ENCODE measurements around the gene DNAH2. TPM values are rescaled to one million over a fixed set of nuclear protein-coding genes. Genes with fewer than 3 reads are reported as not detected.

The DNAH2 gene
- total RNA-seq, 1 donor from 2014 or later = 0.04 TPM

DNA sequence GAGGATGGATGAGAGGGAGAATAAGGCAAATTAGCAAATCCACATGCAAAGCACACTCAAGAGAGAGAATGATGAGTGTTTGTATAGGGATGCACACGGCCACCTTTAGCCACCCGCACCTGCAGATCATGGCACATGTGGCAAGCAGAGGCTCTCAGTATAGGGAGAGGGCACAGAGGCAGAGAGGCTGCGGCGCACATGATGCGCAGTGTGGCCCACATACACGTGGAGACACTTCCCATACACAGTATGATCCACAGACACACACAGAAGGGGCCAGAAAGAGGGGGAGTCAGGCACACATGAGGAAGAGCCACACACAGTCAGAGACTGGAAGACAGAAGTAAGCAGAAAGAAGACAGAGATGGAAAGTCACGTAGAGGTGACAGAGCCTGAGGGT lies 164.5 kb downstream of the DNAH2 start:
- DNase-seq (ENCODE audit: low read depth) = no peak
- Histone ChIP-seq H3K36me3 (ENCODE audit: control insufficient read depth, insufficient read depth, low read length) (no peaks in the 10 kb centered on the region), H3K4me3 (ENCODE audit: low read depth, low read length) (no peak overlapping the region), H3K27me3 (ENCODE audit: control insufficient read depth, insufficient read depth, low read length) (no peaks in the 10 kb centered on the region)
- TF ChIP-seq, protein P1, sequence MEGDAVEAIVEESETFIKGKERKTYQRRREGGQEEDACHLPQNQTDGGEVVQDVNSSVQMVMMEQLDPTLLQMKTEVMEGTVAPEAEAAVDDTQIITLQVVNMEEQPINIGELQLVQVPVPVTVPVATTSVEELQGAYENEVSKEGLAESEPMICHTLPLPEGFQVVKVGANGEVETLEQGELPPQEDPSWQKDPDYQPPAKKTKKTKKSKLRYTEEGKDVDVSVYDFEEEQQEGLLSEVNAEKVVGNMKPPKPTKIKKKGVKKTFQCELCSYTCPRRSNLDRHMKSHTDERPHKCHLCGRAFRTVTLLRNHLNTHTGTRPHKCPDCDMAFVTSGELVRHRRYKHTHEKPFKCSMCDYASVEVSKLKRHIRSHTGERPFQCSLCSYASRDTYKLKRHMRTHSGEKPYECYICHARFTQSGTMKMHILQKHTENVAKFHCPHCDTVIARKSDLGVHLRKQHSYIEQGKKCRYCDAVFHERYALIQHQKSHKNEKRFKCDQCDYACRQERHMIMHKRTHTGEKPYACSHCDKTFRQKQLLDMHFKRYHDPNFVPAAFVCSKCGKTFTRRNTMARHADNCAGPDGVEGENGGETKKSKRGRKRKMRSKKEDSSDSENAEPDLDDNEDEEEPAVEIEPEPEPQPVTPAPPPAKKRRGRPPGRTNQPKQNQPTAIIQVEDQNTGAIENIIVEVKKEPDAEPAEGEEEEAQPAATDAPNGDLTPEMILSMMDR (IDR thresholded peaks at IDR 0.05; ENCODE audit: insufficient read depth, low read length, poor library complexity, severe bottlenecking) = no peak

DNA sequence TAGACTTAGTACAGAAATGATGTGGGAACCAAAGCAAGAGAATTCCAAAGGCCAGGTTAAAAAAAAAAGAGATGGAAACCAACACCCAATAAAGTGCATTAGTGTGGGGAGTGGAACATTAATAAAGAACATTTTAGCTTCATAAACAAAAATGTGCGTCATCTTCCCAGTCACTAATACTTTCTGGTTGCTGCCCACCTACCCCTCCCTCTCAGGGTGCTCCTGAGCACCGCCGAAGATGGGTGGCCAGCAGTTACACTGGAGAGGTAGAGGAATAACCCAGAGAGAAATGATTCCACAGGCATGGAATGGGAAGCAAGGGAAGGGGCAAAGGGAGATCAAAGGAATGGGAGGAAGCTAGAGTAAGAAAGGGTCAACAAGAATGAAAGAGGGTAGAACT lies 165.1 kb downstream of the DNAH2 start:
- Histone ChIP-seq H3K27me3 (ENCODE audit: control insufficient read depth, insufficient read depth, low read length) (no peaks in the 10 kb centered on the region), H3K4me3 (ENCODE audit: low read depth, low read length) (no peak overlapping the region), H3K36me3 (ENCODE audit: control insufficient read depth, insufficient read depth, low read length) (no peaks in the 10 kb centered on the region)
- TF ChIP-seq, protein P1 (IDR thresholded peaks at IDR 0.05; ENCODE audit: insufficient read depth, low read length, poor library complexity, severe bottlenecking) = no peak
- DNase-seq (ENCODE audit: low read depth) = no peak

Other genes starting within 250 kb of the DNAH2 start
- 26.3 and 28.3 TPM in 2 replicates for gene ZBTB4, start 238.1 kb upstream of the DNAH2 start, total RNA-seq
- not detected in 2 replicates for gene SLC35G6, start 236.3 kb upstream of the DNAH2 start, total RNA-seq
- 56.9 and 57.8 TPM in 2 replicates for gene POLR2A, start 233.4 kb upstream of the DNAH2 start, total RNA-seq
- 9.0 and 9.4 TPM in 2 replicates for gene TNFSF12, start 168.7 kb upstream of the DNAH2 start, total RNA-seq
- 13.5 and 14.3 TPM in 2 replicates for gene TNFSF13, start 159.0 kb upstream of the DNAH2 start, total RNA-seq
- 107 and 109 TPM in 2 replicates for gene SENP3, start 155.8 kb upstream of the DNAH2 start, total RNA-seq
- gene CD68, start 138.1 kb upstream of the DNAH2 start, total RNA-seq = 7.4 and 8.7 TPM in 2 replicates
- 161 and 187 TPM in 2 replicates for gene MPDU1, start 133.9 kb upstream of the DNAH2 start, total RNA-seq
- gene SOX15, start 127.7 kb upstream of the DNAH2 start, total RNA-seq = 1.8 and 3.4 TPM in 2 replicates
- gene FXR2, start 102.8 kb upstream of the DNAH2 start, total RNA-seq = 43.0 and 45.7 TPM in 2 replicates
- gene SAT2, start 89.9 kb upstream of the DNAH2 start, total RNA-seq = 61.6 and 76.0 TPM in 2 replicates
- gene SHBG, start 87.6 kb upstream of the DNAH2 start, total RNA-seq = 0.79 TPM in 1 of 2 replicates, not detected in the other
- gene ATP1B2, start 66.8 kb upstream of the DNAH2 start, total RNA-seq = not detected in 2 replicates
- 154 and 168 TPM in 2 replicates for gene TP53, start 30.3 kb upstream of the DNAH2 start, total RNA-seq
- 13.3 and 14.9 TPM in 2 replicates for gene WRAP53, start 29.3 kb upstream of the DNAH2 start, total RNA-seq
- gene EFNB3, start 12.5 kb upstream of the DNAH2 start, total RNA-seq = 4.7 and 5.5 TPM in 2 replicates
- 15.6 and 20.4 TPM in 2 replicates for gene KDM6B, start 116.5 kb downstream of the DNAH2 start, total RNA-seq
- gene TMEM88, start 137.3 kb downstream of the DNAH2 start, total RNA-seq = 3.5 and 4.3 TPM in 2 replicates
- 50.5 and 51.0 TPM in 2 replicates for gene NAA38, start 139.8 kb downstream of the DNAH2 start, total RNA-seq
- gene CYB5D1, start 140.3 kb downstream of the DNAH2 start, total RNA-seq = 5.3 and 7.4 TPM in 2 replicates
- gene CHD3, start 171.0 kb downstream of the DNAH2 start, total RNA-seq = 36.2 and 42.4 TPM in 2 replicates
- gene RNF227, start 198.5 kb downstream of the DNAH2 start, total RNA-seq = 1.5 and 3.9 TPM in 2 replicates
- gene KCNAB3, start 212.1 kb downstream of the DNAH2 start, total RNA-seq = 0.29 and 0.62 TPM in 2 replicates
- gene TRAPPC1, start 214.2 kb downstream of the DNAH2 start, total RNA-seq = 45.5 and 51.6 TPM in 2 replicates
- 19.2 and 20.1 TPM in 2 replicates for gene CNTROB, start 214.5 kb downstream of the DNAH2 start, total RNA-seq